NOMO-1 treated with dmso at 0.1 percent for 144 hours (cell line): Measurements from ENCODE around the gene ITPKB.
"Not testable (repeated sequence)": the region's sequence is repeated elsewhere in the genome, so short reads cannot be mapped to it uniquely, and the experiment has no call there.

Experiments used
- DNase-seq: peaks from one replicate; lab custom pipeline; 2025; ENCODE audit not compliant: unreplicated experiment; lab: John Stamatoyannopoulos, UW

Gene ITPKB

DNA sequence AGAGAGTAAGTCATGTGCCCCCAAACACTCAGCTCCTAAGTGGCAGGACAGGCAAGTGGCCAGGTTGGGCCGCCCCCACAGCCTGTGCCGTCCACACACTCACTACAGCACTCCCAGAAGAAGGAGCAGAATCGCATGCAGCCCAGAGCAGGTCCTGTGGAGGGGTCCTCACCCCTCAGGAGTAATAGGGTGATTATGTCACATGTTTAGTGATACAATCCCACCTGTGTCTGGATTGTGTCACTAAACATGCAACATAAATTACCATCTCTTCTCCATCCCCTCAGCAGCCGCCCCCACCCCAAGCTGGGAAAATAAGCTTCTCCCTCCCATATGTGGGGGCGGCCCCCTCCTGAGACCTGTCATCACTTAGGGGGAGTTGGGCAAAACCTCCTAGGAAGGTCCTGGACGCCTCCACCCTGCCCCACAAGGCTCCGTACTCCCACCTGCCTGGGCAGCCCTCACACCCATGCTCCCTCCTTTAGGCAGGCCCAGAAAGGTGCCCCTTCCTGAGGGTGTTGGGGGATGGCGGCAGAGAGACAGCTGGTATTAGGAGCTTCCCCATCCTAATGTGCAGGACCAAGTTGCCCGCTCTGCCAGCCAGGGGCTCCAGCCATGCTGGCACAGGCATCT, 133.6 kb downstream of the ITPKB start:
- DNase-seq = no peak

DNA sequence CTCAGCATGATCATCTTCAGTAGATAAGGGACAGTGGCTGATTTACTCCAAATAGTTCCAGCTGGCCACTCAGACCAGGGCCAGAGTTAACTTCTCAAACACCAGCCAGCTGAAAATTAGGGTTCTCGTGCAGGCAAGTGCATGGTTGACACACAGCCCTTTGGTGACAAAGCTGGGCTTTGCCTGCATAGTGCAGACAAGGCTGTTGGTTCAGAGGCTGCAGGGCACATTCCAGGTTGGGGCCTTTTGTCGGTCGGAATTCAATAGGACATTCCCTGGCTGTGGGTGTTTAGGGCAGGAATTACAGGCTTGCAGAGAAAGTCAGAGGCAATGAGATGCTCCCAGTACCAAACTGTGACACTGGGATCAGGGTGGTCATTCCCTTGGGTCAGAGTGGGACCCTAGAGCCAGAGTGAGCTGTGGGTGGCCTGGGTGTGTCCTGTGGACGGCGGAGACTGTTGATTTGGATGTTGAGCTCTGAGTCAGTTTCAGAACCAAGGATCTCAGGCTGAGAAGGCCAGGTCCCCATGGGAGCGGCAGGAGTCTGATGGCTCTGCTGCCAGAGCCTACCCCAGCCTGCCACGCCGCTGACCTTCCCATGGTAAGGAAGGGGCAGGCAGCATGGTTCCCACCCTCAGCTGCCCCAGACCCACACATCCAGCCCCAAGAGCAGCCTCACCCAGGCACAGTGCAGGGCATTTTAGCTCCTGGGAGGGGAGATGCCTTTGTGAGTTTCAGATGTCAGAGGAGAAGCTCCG, 134.3 kb downstream of the ITPKB start:
- DNase-seq = no peak

DNA sequence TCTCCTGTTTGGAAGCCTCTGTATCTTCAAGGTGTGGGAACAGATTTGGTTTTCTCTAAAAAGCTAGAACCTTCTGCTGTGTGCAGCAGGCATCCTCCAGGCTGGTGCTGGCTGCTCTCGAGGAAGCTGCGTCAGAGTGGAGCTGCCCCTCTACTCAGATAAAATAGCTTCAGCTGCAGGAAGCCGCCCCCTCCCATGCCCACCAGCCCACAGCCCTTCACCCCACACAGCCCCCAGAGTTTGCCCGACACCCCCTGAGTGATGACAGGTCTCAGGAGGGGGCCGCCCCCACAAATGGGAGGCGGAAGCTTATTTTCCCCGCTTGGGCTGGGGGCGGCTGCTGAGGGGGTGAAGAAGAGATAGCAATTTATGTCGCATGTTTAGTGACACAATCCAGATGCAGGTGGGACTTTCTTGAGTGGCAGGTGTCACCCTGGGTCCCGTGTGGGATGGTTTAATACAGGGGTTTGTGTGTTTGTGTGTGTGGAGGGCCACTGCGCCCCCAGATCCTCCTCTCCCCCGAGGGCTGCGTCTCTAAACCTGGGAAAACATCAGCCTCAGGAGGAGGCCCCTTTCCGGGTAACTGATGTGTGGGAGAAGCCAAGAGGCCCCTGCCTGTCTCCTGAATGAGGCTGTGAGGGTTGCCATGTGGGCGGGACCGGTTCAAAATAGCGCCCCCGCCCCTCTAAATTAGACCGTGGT, 135.1 kb downstream of the ITPKB start:
- DNase-seq = no peak

GRCh38 chr1:226603022-226603857, 135.8 kb downstream of the ITPKB start:
- no peak for DNase-seq

DNA sequence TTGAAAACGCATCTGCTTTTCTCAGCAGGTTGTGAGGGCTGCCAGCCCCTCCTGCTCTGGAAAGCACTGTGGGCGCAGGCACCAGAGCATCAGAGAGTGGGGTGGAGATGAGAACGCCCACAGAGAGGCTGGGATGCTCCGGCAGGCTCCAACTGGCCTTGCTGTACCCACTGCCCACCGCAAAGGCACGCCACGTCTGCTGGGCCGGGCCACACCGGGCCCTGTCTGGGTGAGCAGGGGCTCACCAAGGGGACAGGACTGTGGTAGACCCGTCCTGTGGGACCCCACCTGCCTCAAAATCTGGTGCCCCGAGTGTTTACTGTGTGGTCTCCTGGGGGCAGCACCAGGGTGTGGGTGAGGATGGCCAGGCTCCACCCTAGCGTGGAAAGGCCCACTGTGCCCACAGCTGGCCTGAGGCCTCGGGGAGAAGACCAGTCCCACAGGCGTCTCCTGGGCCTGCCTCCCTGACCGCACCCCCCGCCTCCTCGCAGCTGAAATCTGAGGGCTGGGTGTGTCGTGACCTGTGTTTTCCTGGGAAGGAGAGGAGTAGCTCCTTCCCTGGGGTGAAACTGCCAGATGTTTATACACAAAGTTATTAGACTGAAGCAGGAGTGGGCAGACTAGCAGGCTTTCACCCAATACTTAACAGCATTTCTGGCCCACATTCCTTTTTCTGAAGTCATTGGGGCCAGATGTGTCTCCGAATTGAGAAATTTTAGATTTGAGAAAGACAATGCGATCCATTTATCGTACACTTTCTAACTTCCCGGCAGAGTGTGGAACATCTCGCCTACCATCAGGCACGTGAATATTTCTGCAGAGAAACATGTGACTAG, 136.7 kb downstream of the ITPKB start:
- DNase-seq = no peak

GRCh38 chr1:226601456-226601855, 137.6 kb downstream of the ITPKB start:
- DNase-seq = no peak

DNA sequence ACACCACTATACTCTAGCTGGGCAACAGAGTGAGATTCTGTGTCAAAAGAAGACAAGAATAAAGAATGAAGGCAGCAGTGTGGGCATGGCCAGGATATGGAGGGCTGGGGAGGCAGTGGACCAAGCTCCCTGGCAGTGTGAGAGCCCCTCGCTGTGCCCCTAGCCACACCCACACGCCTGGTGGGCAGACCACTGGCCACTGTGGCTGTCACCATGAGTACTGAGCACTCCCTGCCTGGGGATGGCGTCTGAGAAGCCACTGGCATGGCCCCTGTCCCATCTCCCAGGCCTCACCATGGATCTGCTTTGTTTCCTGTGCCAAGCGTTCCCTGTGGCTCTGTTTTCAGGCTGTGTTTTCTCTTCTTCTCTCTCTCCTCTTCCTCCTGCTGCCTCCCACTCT, 138.8 kb downstream of the ITPKB start:
- no peak for DNase-seq

DNA sequence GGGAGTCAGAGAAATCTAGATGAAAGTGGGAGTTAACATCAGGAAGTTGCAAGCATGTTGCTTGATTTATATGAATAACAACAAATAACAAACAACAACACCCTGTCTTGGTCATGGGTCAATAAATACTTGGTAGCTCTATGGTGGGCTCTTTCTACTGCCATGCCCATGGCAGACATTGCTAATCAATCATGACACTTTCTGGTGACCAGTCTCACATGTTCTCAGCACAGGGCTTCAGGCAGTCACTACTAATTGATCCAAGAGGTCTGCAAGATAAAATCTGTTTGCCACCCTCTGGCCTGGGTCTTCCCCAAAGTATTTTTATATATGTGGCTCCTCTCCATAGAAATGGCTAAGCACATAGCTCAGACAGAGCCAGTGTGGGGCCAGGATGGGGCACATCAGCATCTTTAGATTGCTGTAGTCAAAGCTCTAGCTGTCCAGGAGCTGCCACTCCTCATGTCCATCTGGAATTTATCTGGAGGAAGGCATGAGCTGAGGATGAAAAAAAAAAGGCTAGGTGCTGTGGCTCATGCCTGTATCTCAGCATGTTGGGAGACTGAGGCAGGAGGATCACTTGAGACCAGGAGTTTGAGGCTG, 139.3 kb downstream of the ITPKB start:
- no peak for DNase-seq

GRCh38 chr1:226598955-226599354, 140.1 kb downstream of the ITPKB start:
- not testable (repeated sequence) for DNase-seq

DNA sequence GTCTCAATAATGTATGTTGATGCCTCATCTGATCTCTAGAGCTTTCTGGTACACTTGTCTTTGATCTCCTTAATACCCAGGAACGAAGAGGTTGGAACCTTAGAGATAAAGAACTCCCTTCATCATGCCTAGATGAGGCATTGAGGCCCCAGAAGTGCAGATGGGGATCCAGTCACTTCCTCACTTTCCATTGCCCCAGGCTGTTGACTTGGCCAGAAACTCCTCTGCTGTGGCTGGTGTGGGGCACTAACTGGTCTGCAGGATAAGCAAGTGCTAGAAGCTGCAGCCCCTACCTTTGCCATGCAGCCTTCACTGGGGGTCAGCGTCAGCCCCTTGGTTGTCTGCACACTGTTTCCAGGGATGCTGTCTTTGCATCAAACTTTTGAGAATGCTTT, 140.6 kb downstream of the ITPKB start:
- no peak for DNase-seq

- no peak for DNase-seq
Measured at GRCh38 chr1:226597616-226598454, 141.2 kb downstream of the ITPKB start.

- DNase-seq = no peak
Measured at GRCh38 chr1:226596531-226597165, 142.4 kb downstream of the ITPKB start.

- DNase-seq = no peak
Measured at GRCh38 chr1:226593541-226593940, 145.5 kb downstream of the ITPKB start.

DNA sequence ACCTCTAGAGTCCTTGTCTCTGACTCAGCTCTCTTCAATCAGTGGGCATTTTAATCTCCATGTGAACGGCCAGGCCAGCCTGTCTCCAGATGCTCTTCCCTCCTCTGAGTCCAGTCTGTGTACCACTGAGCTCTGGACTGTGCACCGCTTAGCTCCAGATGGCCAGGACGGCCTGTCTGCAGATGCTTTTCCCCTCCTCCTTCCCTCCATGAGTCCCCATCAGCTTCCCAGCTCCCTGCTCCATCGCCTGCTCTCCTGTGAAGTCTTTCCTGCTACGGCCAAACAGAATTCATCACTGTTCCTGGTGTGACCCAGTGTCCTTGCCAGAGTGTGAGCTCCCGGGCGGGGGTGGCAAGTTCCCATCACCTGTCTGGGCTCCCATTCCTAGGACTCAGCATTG, 148.5 kb downstream of the ITPKB start:
- no peak for DNase-seq

DNA sequence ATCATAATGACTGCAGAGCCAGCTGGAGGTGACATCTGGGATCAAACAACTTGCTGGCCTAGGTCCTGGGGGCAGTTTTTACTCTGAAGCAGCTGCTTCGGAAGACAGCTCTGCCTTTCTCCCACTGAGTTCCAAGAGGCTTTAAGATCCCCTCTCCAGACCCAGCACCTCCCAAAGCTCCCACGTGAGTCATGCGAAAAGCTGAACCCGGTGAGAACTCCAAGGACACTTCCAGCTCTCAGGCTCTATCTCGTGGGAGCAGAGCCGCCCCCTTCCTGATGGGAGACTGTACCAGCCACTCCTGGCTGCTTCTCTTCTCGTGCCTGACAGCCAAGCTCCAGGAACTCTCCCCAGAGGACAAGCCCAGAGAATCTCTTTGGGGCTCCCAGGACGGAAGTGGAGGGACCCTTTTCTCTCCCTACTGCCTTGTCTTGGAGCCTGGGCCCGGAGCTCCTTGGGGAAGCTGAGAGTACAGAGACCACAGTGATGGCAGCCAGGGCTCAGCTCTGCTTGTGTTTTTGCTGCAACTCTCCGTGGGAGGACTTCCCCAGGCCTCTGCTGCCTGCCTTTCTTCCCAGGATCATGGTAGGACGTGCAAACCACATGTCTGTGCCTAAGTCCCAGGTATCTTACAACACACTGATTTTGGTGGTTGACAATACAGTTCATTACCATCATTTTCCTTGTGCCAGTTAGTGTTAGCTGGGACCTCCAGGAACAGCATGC, 149.9 kb downstream of the ITPKB start:
- DNase-seq = no peak

DNA sequence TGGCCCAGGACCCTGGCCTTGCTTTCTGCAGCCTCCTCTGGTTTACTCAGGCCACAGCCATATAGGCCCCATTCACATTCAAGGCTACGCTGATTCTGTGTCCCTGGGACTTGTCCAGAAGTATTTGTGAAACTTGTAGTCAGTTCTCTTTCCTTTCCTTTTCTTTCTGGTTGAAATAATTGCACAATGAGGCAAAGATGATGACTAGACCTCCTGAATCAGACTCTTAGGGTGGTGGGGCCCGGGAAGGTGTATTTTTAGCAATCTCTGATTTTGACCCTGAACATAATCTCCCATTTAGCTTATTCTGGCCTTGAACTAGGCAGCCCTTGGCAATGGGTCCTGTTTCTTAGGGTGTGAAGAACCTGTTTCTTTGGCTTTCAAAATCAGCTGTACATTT, 150.6 kb downstream of the ITPKB start:
- no peak for DNase-seq

DNA sequence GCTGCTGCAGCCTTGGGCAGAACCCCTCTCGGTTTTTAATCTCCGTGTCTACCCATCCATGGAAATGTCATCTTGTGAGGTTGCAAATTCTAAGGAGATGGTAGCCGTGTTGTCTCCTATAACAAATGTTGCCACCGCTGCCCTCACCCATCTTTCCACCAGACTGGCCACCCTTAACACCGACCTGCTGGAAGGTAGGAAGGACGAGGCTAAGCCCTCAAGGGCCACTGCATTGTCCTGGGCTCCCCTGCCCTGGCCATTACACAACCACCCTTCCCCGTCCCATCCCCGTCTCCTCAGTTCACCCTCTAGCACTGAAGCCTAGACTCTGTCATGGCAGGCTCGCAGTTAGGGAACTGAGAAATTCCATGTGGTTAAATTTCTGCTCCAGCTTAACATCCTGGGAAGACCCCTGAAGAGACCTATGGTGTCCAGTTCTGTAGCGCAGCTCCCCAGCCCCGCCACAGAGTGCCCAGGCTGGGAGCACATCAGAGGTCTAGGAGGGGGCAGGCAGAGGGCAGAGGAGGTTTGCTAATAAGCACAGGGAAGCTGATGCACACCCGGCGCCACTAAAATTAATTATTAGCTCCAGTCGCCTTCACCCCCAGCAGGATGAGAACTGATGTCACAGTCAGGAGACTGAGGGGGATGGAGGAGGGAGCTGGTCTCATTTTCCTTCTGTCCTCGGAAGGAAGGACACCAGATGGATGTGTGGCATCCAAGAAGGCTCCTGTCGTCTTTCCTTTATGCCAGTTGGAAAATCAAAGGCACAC, 152.2 kb downstream of the ITPKB start:
- no peak for DNase-seq
